Fibroblast of mammary gland (primary cell): ENCODE measurements around the gene TMEM117.
A peak's percentile ranks its signal among the peaks of the same experiment; 100 is the strongest.

ENCODE experiments used
- DNase-seq: peaks from one replicate; pipeline ENCODE4 v3.0.0-alpha.2; 2010; ENCODE audit warnings: low read depth
- H3K4me3 ChIP-seq: 2 replicates; pipeline ENCODE4 v1.5.1; 2011; ENCODE audit warnings: low read depth, mild to moderate bottlenecking, low read length, moderate library complexity; ENCODE audit not compliant: control insufficient read depth
- CTCF ChIP-seq: conservative IDR thresholded peaks from 2 replicates; pipeline ENCODE4 v1.5.1; 2011; ENCODE audit warnings: low read depth, low read length, inconsistent platforms; ENCODE audit not compliant: control insufficient read depth, insufficient read depth

Gene TMEM117

GRCh38 chr12:44118946-44119345 is 283.1 kb downstream of the TMEM117 start:
- TF ChIP-seq CTCF = no peak
- H3K4me3 ChIP-seq = no peak overlapping the region
- DNase-seq = no peak

GRCh38 chr12:44126806-44127205 is 290.9 kb downstream of the TMEM117 start:
- no peak overlapping the region for H3K4me3 ChIP-seq
- TF ChIP-seq CTCF = no peak
- DNase-seq = no peak

GRCh38 chr12:44127966-44128710 is 292.3 kb downstream of the TMEM117 start:
- DNase-seq = no peak
- H3K4me3 ChIP-seq = no peak overlapping the region
- TF ChIP-seq CTCF = no peak

- no peak for DNase-seq
- H3K4me3 ChIP-seq = no peak overlapping the region
- no peak for TF ChIP-seq CTCF
Observed at GRCh38 chr12:44143175-44143574, 307.3 kb downstream of the TMEM117 start.

GRCh38 chr12:44148936-44149335 is 313.1 kb downstream of the TMEM117 start:
- no peak overlapping the region for H3K4me3 ChIP-seq
- TF ChIP-seq CTCF = no peak
- no peak for DNase-seq

- DNase-seq = peak; percentile 66
- peak overlapping the region; percentile 22 for H3K4me3 ChIP-seq
- no peak for TF ChIP-seq CTCF
Observed at GRCh38 chr12:44154128-44154527, 318.2 kb downstream of the TMEM117 start.
